ENCODE measurements around the gene FAM219A. TPM values are rescaled to one million over a fixed set of nuclear protein-coding genes. Genes with fewer than 3 reads are reported as not detected.
"Not testable (repeated sequence)": the region's sequence is repeated elsewhere in the genome, so short reads cannot be mapped to it uniquely, and the experiment has no call there.

Gene FAM219A
- total and polyA plus RNA-seq, 2 experiments from 2014 or later: 9.5 to 15.0 TPM

GRCh38 chr9:34370335-34370969, 87.9 kb downstream of the FAM219A start:
- Histone ChIP-seq H3K9me3 (ENCODE audit: low read depth) (no peaks in the 10 kb centered on the region), H3K4me1 (ENCODE audit: insufficient read depth) (peaks cover 4% of the 10 kb centered on the region), H3K4me3 (no peak overlapping the region), H3K79me2 (peaks cover 11% of the 10 kb centered on the region), H2AFZ (no peak overlapping the region), H3K36me3 (replicated peaks; ENCODE audit: insufficient read depth, low read depth) (no peaks in the 10 kb centered on the region), H3K27me3 (no peaks in the 10 kb centered on the region), H3K4me2 (no peak overlapping the region), H3K9me2 (replicated peaks; ENCODE audit: insufficient read depth) (no peaks in the 10 kb centered on the region), H3K27ac (no peak overlapping the region), H4K20me1 (ENCODE audit: insufficient read depth, poor library complexity, severe bottlenecking) (no peaks in the 10 kb centered on the region)
- DNase-seq (ENCODE audit: low spot score): no peak
- no peak for TF ChIP-seq EZH2phosphoT487 (IDR thresholded peaks at IDR 0.05; ENCODE audit: low read depth, severe bottlenecking, unreplicated experiment)
- TF ChIP-seq EZH2 (IDR thresholded peaks at IDR 0.05; ENCODE audit: borderline replicate concordance): no peak
- TF ChIP-seq CTCF (IDR thresholded peaks at IDR 0.05; ENCODE audit: poor library complexity): no peak
- 98% methylated on average over 21 of the region's 23 CpGs for WGBS (ENCODE audit: low lambda C conversion rate, missing lambda C conversion rate)

DNA sequence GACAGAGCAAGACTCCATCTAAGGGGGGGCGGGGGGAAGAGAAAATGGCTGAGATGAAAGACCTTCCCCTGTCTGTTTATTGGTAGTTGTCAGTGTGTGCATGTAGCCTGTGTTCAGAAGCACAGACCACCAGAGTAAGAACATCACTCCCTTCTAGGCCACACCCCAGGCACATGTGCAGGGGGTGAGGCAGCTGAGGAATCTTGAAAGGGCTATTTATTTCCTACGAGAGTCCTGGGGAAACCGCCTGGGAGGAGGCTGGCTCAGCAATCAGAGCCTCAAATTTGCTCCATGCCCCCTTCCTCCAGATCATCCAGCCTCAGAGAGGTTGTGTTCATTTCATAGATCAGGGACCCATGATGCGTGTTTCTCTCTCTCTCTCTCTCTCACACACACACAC, 88.7 kb downstream of the FAM219A start:
- no peaks in the 10 kb centered on the region for H3K36me3 ChIP-seq (replicated peaks; ENCODE audit: insufficient read depth, low read depth)
- no peak overlapping the region for H2AFZ ChIP-seq
- no peaks in the 10 kb centered on the region for H3K27me3 ChIP-seq
- TF ChIP-seq EZH2 (IDR thresholded peaks at IDR 0.05; ENCODE audit: borderline replicate concordance) (no peak), EZH2phosphoT487 (IDR thresholded peaks at IDR 0.05; ENCODE audit: low read depth, severe bottlenecking, unreplicated experiment) (no peak), CTCF (IDR thresholded peaks at IDR 0.05; ENCODE audit: poor library complexity) (no peak)
- H3K9me3 ChIP-seq (ENCODE audit: low read depth): no peaks in the 10 kb centered on the region
- 77% methylated on average over 4 of the region's 4 CpGs for WGBS (ENCODE audit: low lambda C conversion rate, missing lambda C conversion rate)
- H3K4me2 ChIP-seq: no peak overlapping the region
- peaks cover 11% of the 10 kb centered on the region for H3K79me2 ChIP-seq
- no peaks in the 10 kb centered on the region for H3K9me2 ChIP-seq (replicated peaks; ENCODE audit: insufficient read depth)
- DNase-seq (ENCODE audit: low spot score): no peak
- no peak overlapping the region for H3K4me3 ChIP-seq
- H3K27ac ChIP-seq: no peak overlapping the region
- H4K20me1 ChIP-seq (ENCODE audit: insufficient read depth, poor library complexity, severe bottlenecking): no peaks in the 10 kb centered on the region
- H3K4me1 ChIP-seq (ENCODE audit: insufficient read depth): peaks cover 4% of the 10 kb centered on the region

DNA sequence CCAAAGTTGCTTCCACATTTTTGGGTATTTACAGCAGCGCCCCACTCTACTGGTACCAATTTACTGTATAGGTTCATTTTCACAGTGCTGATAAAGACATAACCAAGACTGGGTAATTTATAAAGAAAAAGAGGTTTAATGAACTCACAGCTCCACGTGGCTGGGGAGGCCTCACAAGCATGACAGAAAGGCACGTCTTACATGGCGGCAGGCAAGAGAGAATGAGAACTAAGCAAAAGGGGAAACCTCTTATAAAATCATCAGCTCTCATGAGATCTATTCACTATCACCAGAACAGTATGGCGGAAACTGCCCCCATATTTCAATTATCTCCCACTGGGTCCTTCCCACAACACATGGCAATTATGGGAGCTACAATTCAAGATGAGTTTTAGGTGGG, 89.6 kb downstream of the FAM219A start:
- not testable (repeated sequence) for H4K20me1 ChIP-seq (ENCODE audit: insufficient read depth, poor library complexity, severe bottlenecking); H3K9me3 ChIP-seq (ENCODE audit: low read depth); H3K79me2 ChIP-seq; H3K27me3 ChIP-seq; H3K4me1 ChIP-seq (ENCODE audit: insufficient read depth); DNase-seq (ENCODE audit: low spot score); H3K4me2 ChIP-seq; H3K4me3 ChIP-seq; H3K27ac ChIP-seq; H2AFZ ChIP-seq; H3K36me3 ChIP-seq (replicated peaks; ENCODE audit: insufficient read depth, low read depth); H3K9me2 ChIP-seq (replicated peaks; ENCODE audit: insufficient read depth)
- 94% methylated on average over 5 of the region's 5 CpGs for WGBS (ENCODE audit: low lambda C conversion rate, missing lambda C conversion rate)

GRCh38 chr9:34367751-34368410, 90.5 kb downstream of the FAM219A start:
- H3K36me3 ChIP-seq (replicated peaks; ENCODE audit: insufficient read depth, low read depth); H3K27ac ChIP-seq; H3K4me2 ChIP-seq; DNase-seq (ENCODE audit: low spot score); H2AFZ ChIP-seq; H3K27me3 ChIP-seq; H3K4me1 ChIP-seq (ENCODE audit: insufficient read depth); H3K9me2 ChIP-seq (replicated peaks; ENCODE audit: insufficient read depth); H3K9me3 ChIP-seq (ENCODE audit: low read depth); H4K20me1 ChIP-seq (ENCODE audit: insufficient read depth, poor library complexity, severe bottlenecking); H3K4me3 ChIP-seq; H3K79me2 ChIP-seq: not testable (repeated sequence)
- WGBS (ENCODE audit: low lambda C conversion rate, missing lambda C conversion rate): 94% methylated on average over 3 of the region's 3 CpGs

All from hepatocyte (in vitro differentiated cells).